Upper lobe of left lung (tissue), 6 donors: ENCODE results near the gene HEPN1. TPM values are rescaled to one million over a fixed set of nuclear protein-coding genes. Genes with fewer than 3 reads are reported as not detected.

Source experiments
- ATAC-seq, 2 donors: fragments of 200-7000 bp; cut with Tn5 transposase; one replicate each; pipeline ENCODE4 v1.9.1; 2022; ENCODE audit warnings: mild to moderate bottlenecking in 2 of 2, moderate library complexity in 2 of 2; ENCODE audit not compliant: low FRiP score in 2 of 2
- DNase-seq, 2 donors: peaks; one replicate each; pipeline ENCODE4 v3.0.0-alpha.2; 2019 to 2020
- H3K27ac ChIP-seq, 4 donors: fragments of 200-600 bp; sonication (generic); one replicate each; pipeline ENCODE4 v1.5.1; 2016 to 2019
- H3K27me3 ChIP-seq, 4 donors: fragments of 200-600 bp; sonication (generic); one replicate each; pipeline ENCODE4 v1.5.1; 2017 to 2019
- H3K36me3 ChIP-seq, 4 donors: fragments of 200-600 bp; sonication (generic); one replicate each; pipeline ENCODE4 v1.5.1; 2016 to 2019
- H3K4me1 ChIP-seq, 4 donors: fragments of 200-600 bp; sonication (generic); one replicate each; pipeline ENCODE4 v1.5.1; 2018 to 2019
- H3K4me3 ChIP-seq, 4 donors: fragments of 200-600 bp; sonication (generic); one replicate each; pipeline ENCODE4 v1.5.1; 2017 to 2019; ENCODE audit warnings: mild to moderate bottlenecking in 2 of 4, moderate library complexity in 1 of 4
- H3K9me3 ChIP-seq, 4 donors: fragments of 200-600 bp; sonication (generic); one replicate each; pipeline ENCODE4 v1.5.1; 2018 to 2019
- EP300 ChIP-seq, 4 donors: sonication (generic); formaldehyde crosslinking; IDR thresholded peaks; one replicate each; pipeline ENCODE4 v1.5.1; 2017; ENCODE audit warnings: antibody characterized with exemption in 4 of 4, control low read depth in 2 of 4
- POLR2A ChIP-seq, 4 donors: fragments of 450-650 bp; IDR thresholded peaks; one replicate each; pipeline ENCODE4 v1.5.1; 2016 to 2017; ENCODE audit warnings: antibody characterized with exemption in 4 of 4, mild to moderate bottlenecking in 2 of 4
- POLR2AphosphoS5 ChIP-seq, 2 donors: sonication (generic); formaldehyde crosslinking; IDR thresholded peaks; one replicate each; pipeline ENCODE4 v1.5.1; 2017; ENCODE audit warnings: antibody characterized with exemption in 2 of 2
- WGBS, 2 donors: methylation state at CpG; one replicate each; pipeline ENCODE4 v1.1.5; 2017 to 2018; 5-methylcytosine and 5-hydroxymethylcytosine counted together
- total RNA-seq, 6 donors: library from RNA; depleted of rRNA in 4 of 6; stranded (reverse); fragments of >200 nt in 4 of 6; gene quantifications; one replicate each; pipeline versions ENCODE4 v1.1.0 to v1.2.1, GENCODE V29; 2016 to 2021
- TF ChIP-seq, protein P1 (sequence below), 6 experiments: fragments of 450-650 bp in 4 of 6; fragments of 200-600 bp in 2 of 6; sonication (generic) in 2 of 6; IDR thresholded peaks; one replicate each; pipeline ENCODE4 v1.5.1; 2016 to 2019; ENCODE audit warnings: antibody characterized with exemption in 6 of 6
- donor health status: DM: no; HTN: no; CAD: no; lungs with moderate emphysema.
- donor health status: DM: no; HTN: yes; CAD: no; lungs with severe emphysema.

Gene HEPN1
- total RNA-seq, 6 donors from 2014 or later: not detected

DNA sequence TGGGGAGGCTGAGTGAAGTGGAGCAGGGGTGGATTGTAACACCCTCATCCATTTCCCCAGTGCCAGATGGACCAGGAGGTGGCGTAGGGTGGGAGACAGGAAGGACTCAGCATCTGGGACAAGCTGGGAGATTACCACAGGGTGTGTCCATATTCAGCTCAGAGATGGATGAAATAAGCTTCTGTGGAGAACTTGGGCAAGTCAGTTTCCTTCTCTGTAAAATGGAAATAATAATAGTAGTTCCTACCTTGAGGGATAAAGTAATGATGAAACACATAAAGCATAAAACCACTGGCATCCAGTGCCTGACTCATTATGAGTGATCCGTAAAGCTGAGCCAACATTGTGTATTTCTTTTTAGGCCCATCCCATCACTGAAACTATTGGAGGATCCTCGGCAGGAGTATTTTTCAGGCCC, 20.8 kb upstream of the HEPN1 start:
- Histone ChIP-seq H3K9me3 (no peaks in the 10 kb centered on the region), H3K4me1 (peaks cover 22 to 32% (median 28%) of the 10 kb centered on the region in 4 donors), H3K27ac (peak overlapping the region; percentile 84 to 89 (median 86)), H3K36me3 (peaks cover 0 to 21% (median 0%) of the 10 kb centered on the region in 4 donors), H3K4me3 (peak overlapping the region in 1 of 4 donors; percentile 49), H3K27me3 (no peaks in the 10 kb centered on the region)
- 38 to 45% methylated on average over 3 of the region's 3 CpGs for WGBS, 2 donors
- no peak for DNase-seq
- peak in 1 of 2 donors; percentile 60 for ATAC-seq
- TF ChIP-seq POLR2AphosphoS5 (IDR thresholded peaks at IDR 0.05) (no peak), EP300 (IDR thresholded peaks at IDR 0.05) (no peak), POLR2A (IDR thresholded peaks at IDR 0.05) (no peak)
- TF ChIP-seq, protein P1, sequence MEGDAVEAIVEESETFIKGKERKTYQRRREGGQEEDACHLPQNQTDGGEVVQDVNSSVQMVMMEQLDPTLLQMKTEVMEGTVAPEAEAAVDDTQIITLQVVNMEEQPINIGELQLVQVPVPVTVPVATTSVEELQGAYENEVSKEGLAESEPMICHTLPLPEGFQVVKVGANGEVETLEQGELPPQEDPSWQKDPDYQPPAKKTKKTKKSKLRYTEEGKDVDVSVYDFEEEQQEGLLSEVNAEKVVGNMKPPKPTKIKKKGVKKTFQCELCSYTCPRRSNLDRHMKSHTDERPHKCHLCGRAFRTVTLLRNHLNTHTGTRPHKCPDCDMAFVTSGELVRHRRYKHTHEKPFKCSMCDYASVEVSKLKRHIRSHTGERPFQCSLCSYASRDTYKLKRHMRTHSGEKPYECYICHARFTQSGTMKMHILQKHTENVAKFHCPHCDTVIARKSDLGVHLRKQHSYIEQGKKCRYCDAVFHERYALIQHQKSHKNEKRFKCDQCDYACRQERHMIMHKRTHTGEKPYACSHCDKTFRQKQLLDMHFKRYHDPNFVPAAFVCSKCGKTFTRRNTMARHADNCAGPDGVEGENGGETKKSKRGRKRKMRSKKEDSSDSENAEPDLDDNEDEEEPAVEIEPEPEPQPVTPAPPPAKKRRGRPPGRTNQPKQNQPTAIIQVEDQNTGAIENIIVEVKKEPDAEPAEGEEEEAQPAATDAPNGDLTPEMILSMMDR (IDR thresholded peaks at IDR 0.05): no peak

DNA sequence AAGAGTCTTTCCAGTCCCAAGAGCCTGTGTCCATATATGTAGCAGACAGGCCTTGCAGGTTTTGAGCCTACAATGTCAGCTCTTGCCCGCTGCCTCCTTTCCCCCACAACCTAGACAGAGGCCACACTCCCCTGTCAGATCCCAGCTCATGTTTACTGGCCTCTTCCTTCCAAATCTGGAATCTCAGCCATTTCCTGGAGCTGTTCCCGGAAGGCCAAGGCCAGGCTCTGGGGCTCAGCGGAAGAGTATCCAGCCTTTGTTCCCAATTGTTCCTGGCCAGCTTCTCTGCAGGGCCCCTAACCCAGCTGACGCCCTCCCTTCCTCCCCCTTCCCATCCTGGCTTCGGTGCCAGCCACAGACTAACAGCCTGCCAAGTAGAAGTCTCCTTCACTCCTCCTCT, 20.3 kb upstream of the HEPN1 start:
- Histone ChIP-seq H3K27ac (peak overlapping the region; percentile 84 to 89 (median 86)), H3K9me3 (no peaks in the 10 kb centered on the region), H3K27me3 (no peaks in the 10 kb centered on the region), H3K4me3 (no peak overlapping the region), H3K36me3 (peaks cover 0 to 18% (median 0%) of the 10 kb centered on the region in 4 donors), H3K4me1 (peaks cover 19 to 30% (median 25%) of the 10 kb centered on the region in 4 donors)
- TF ChIP-seq EP300 (IDR thresholded peaks at IDR 0.05) (peak in 3 of 4 donors; percentile 75 to 93 (median 91)), POLR2AphosphoS5 (IDR thresholded peaks at IDR 0.05) (peak; percentile 85 to 91)
- TF ChIP-seq, protein P1 (IDR thresholded peaks at IDR 0.05): no peak
- peak; percentile 28 to 70 for ATAC-seq
- WGBS, 2 donors: 32 to 43% methylated on average over 5 of the region's 5 CpGs
- DNase-seq: no peak

DNA sequence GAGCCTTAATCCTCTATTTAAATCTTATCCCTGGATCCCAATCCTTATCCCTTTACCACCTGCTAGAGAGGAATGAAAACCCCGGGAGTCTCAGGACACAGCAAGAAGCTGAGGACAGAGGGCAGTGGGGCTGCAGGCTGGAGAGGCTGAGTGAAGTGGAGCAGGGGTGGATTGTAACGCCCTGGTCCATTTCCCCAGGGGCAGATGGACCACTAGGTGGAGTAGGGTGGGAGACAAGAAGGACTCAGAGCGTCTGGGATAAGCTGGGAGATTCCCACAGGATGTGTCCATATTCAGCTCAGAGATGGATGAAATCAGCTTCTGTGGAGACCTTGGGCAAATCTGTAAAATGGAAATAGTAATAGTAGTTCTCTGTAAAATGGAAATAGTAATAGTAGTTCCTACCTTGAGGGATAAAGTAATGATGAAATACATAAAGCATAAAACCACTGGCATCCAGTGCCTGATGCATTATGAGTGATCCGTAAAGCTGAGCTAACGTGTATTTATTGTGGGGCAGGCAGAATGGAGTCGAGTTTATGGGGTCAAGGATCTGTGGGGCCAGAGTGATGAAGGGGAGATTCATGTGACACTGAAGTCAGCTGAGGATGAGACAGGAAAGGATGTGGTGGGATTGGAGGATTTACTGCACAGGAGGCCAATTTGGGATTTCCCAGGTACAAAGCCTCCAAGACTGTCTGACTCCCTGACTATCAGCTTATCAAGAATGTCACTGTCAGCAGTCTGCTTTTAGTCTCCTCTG, 19.5 kb upstream of the HEPN1 start:
- ATAC-seq (no peak), DNase-seq (no peak)
- WGBS, 2 donors: 54 to 64% methylated on average over 6 of the region's 6 CpGs
- Histone ChIP-seq H3K36me3 (peaks cover 0 to 14% (median 0%) of the 10 kb centered on the region in 4 donors), H3K27ac (peak overlapping the region; percentile 84 to 89 (median 86)), H3K9me3 (no peaks in the 10 kb centered on the region), H3K4me1 (peaks cover 13 to 23% (median 21%) of the 10 kb centered on the region in 4 donors), H3K27me3 (no peaks in the 10 kb centered on the region), H3K4me3 (no peak overlapping the region)
- TF ChIP-seq, protein P1 (IDR thresholded peaks at IDR 0.05): peak in 1 of 6 experiments; percentile 7
- TF ChIP-seq POLR2AphosphoS5 (IDR thresholded peaks at IDR 0.05): no peak

DNA sequence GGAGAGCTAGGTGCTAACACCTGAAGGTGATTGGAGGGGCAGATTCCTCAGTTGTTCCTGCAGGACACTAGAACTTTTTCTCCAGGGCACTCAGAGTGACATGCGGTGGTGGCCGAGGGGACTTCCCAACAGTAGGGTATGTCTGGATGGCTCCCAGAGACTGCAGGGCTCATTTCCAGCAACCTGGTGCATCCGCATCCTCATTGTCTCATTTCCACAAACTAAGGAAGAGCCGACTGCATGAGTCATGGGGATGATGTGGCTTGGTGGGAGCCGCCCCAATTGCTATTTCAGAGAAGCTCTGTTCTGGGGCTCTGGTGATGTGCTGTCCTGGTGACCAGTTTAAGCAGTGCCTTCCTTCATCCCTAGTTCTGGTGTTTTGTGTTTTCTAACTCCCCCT, 18.6 kb upstream of the HEPN1 start:
- TF ChIP-seq, protein P1 (IDR thresholded peaks at IDR 0.05): no peak
- TF ChIP-seq POLR2AphosphoS5 (IDR thresholded peaks at IDR 0.05) (peak; percentile 73 to 89), EP300 (IDR thresholded peaks at IDR 0.05) (peak in 3 of 4 donors; percentile 68 to 92 (median 90)), POLR2A (IDR thresholded peaks at IDR 0.05) (no peak)

More for the DNA sequence above, 18.6 kb upstream of the HEPN1 start:
- H3K4me1 ChIP-seq: peaks cover 13 to 23% (median 18%) of the 10 kb centered on the region in 4 donors
- WGBS, 2 donors: 59 to 82% methylated on average over 5 of the region's 5 CpGs
- peak in 1 of 2 donors; percentile 50 for DNase-seq
- H3K9me3 ChIP-seq: no peaks in the 10 kb centered on the region
- peak overlapping the region; percentile 84 to 89 (median 86) for H3K27ac ChIP-seq
- peak in 1 of 2 donors; percentile 68 for ATAC-seq
- H3K27me3 ChIP-seq: no peaks in the 10 kb centered on the region
- peaks cover 0 to 5% (median 0%) of the 10 kb centered on the region in 4 donors for H3K36me3 ChIP-seq
- H3K4me3 ChIP-seq: no peak overlapping the region
